ENCODE data around the gene PAX6.

Gene PAX6

DNA sequence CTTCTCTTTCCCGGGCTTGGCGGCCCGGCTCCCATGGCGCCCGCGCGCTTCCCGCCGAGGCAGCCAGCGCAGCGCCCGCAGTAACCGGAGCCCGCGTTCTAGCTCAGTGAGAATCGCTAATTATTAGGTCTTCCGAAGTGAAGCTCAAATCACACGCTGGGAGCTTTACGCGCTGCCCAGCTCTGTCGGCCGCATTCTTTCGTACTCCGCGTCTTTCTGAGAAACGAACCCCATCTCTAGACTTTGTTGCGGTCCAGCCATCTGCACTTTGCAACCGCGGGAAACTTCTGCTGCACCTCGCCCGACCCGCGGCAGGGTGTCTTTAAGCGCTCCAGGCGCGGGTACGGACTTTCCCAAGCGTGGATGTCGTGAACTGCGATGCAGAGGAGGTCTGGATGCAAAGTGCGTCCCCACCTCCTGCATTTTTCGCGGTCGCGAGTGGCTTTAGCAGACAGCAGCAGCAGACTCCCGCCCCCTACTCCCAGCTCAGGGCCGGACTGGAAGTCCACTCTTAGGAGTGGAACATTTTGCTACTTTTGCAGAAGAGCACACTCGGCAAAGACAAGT is 6.0 kb upstream of the PAX6 start:
- H3K36me3 ChIP-seq (ENCODE audit: insufficient read depth, insufficient read length, low read length) = no peaks in the 10 kb centered on the region
- TF ChIP-seq ZNF274 (IDR thresholded peaks at IDR 0.05; ENCODE audit: low read depth, low read length) (no peak), SUZ12 (IDR thresholded peaks at IDR 0.05; ENCODE audit: extremely low read depth, insufficient read depth, insufficient read length) (peak; percentile 75)
- H3K9me3 ChIP-seq (ENCODE audit: insufficient read depth, low read length) = no peaks in the 10 kb centered on the region
- H3K4me1 ChIP-seq (ENCODE audit: insufficient read depth, insufficient read length) = peaks cover 11% of the 10 kb centered on the region
- no peak overlapping the region for H3K4me3 ChIP-seq (ENCODE audit: insufficient read length, low read depth)
- no peak overlapping the region for H3K9ac ChIP-seq (ENCODE audit: insufficient read length, low read depth)
- H3K27me3 ChIP-seq (ENCODE audit: insufficient read depth, insufficient read length) = peaks cover 100% of the 10 kb centered on the region
- DNase-seq (ENCODE audit: low read depth, low spot score) = no peak

DNA sequence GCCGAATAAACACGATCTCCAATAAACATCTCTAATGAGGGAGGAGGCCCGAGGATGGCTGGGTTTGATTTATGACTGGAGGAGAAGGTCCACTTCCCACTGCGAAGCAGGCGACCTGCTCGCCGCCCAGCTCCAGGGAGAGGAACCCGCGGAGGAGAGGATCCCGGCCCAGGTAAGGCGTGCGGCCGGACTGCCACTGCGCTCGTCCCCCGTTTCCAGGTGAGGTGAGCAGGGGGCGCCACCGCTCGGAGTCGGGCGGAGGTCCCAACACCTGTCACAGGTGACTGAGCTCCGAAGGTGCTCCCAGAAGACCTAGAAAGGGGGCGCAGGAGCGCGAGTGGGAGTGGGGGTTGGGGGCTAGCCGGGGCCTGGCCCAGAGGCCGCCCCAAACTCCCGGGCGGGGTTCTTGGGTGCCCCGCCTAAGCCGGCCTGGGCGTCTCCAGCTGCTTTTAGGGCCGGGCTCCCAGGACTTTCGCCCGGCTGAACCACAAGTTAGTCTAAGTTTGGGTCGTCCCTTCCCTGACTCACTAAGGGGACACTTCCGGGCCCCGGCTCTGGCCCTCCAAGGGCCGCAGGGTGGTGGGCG is 5.4 kb upstream of the PAX6 start:
- Histone ChIP-seq H3K4me3 (ENCODE audit: insufficient read length, low read depth) (no peak overlapping the region), H3K36me3 (ENCODE audit: insufficient read depth, insufficient read length, low read length) (no peaks in the 10 kb centered on the region), H3K27me3 (ENCODE audit: insufficient read depth, insufficient read length) (peaks cover 100% of the 10 kb centered on the region), H3K4me1 (ENCODE audit: insufficient read depth, insufficient read length) (peaks cover 11% of the 10 kb centered on the region), H3K9ac (ENCODE audit: insufficient read length, low read depth) (no peak overlapping the region), H3K9me3 (ENCODE audit: insufficient read depth, low read length) (no peaks in the 10 kb centered on the region)
- no peak for TF ChIP-seq ZNF274 (IDR thresholded peaks at IDR 0.05; ENCODE audit: low read depth, low read length)
- no peak for TF ChIP-seq YY1 (IDR thresholded peaks at IDR 0.05; ENCODE audit: insufficient read depth, insufficient read length)
- TF ChIP-seq SUZ12 (IDR thresholded peaks at IDR 0.05; ENCODE audit: extremely low read depth, insufficient read depth, insufficient read length) = no peak
- DNase-seq (ENCODE audit: low read depth, low spot score) = no peak

DNA sequence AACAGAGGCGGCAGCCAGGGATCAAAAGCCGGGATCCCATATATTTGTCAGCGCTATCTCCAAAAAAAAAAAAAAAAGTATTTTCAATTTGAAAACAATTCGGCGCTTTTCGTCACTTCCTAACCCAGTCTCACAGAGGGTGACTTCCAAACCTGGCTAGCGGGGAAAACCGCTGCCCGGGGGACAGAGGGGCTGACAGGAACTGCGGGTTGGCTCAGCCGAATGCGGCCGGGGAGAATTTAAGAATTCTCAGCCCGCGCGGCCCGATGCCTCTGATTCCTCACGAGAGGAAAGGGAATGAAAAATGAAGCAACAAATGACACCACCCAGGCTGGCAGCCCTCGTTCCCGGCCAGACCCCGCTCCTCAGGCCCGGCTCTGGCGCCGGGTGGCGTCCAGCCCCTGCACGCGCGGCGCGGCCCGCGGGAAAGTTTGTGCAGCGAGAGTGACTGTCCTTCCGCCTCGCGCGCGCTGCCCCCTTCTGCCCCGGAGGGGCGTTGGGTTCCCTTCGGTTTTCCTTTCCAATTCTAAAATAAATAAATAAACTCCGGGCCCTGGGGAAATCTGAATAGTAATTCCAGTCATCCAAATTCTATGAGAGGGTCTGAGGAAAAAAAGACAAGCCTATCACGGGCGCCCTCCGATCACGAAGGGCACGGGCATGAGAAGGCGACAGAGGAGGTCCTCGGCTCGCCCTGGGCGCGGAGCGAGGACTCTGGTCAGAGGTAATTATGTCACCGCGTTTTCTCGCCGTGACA is 4.8 kb upstream of the PAX6 start:
- peaks cover 99% of the 10 kb centered on the region for H3K27me3 ChIP-seq (ENCODE audit: insufficient read depth, insufficient read length)
- peaks cover 11% of the 10 kb centered on the region for H3K4me1 ChIP-seq (ENCODE audit: insufficient read depth, insufficient read length)
- no peak for TF ChIP-seq ZNF274 (IDR thresholded peaks at IDR 0.05; ENCODE audit: low read depth, low read length)
- no peak for TF ChIP-seq YY1 (IDR thresholded peaks at IDR 0.05; ENCODE audit: insufficient read depth, insufficient read length)
- no peak for TF ChIP-seq SUZ12 (IDR thresholded peaks at IDR 0.05; ENCODE audit: extremely low read depth, insufficient read depth, insufficient read length)
- H3K9ac ChIP-seq (ENCODE audit: insufficient read length, low read depth) = no peak overlapping the region
- H3K9me3 ChIP-seq (ENCODE audit: insufficient read depth, low read length) = no peaks in the 10 kb centered on the region
- no peak overlapping the region for H3K4me3 ChIP-seq (ENCODE audit: insufficient read length, low read depth)
- no peaks in the 10 kb centered on the region for H3K36me3 ChIP-seq (ENCODE audit: insufficient read depth, insufficient read length, low read length)
- no peak for DNase-seq (ENCODE audit: low read depth, low spot score)

DNA sequence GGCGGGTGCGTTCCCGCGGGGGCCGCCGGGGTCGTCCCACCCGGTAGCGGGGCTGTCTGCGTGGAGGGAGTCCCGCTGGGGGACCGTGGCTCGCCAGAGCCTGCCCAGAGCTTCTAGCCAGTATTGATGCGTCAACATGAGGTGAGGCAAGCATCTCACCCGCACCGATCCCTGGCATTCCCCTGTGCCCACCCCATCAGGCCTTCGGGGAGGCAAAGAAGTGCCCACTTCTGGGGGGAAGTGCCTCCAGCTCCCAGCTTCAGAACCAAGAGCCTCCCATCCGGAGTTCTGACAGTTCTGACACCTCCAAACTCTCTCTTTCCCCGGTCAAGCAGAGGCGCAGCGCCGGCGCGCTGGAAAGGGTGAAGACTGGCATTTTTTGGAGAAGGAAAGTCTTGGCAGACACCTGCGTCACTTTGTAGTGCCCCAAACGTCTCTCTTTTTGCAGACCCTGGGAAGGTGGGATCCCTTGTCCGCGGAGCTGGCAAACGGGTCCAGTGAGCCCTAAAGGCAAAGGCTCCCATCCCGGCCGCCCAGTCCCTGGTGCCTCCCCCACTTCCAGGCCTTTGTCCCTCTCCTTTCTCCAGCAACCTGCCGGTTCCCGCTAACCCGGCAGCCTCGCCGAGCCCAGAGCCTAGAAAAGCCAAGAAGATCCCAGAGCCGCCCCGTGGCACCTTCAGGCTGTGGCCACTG is 3.2 kb upstream of the PAX6 start:
- peak overlapping the region; percentile 42 for H3K9ac ChIP-seq (ENCODE audit: insufficient read length, low read depth)
- no peaks in the 10 kb centered on the region for H3K36me3 ChIP-seq (ENCODE audit: insufficient read depth, insufficient read length, low read length)
- no peak for DNase-seq (ENCODE audit: low read depth, low spot score)
- H3K27me3 ChIP-seq (ENCODE audit: insufficient read depth, insufficient read length) = peaks cover 99% of the 10 kb centered on the region
- H3K9me3 ChIP-seq (ENCODE audit: insufficient read depth, low read length) = no peaks in the 10 kb centered on the region
- peaks cover 13% of the 10 kb centered on the region for H3K4me1 ChIP-seq (ENCODE audit: insufficient read depth, insufficient read length)
- H3K4me3 ChIP-seq (ENCODE audit: insufficient read length, low read depth) = peak overlapping the region; percentile 15
- peak; percentile 63 for TF ChIP-seq SUZ12 (IDR thresholded peaks at IDR 0.05; ENCODE audit: extremely low read depth, insufficient read depth, insufficient read length)
- TF ChIP-seq YY1 (IDR thresholded peaks at IDR 0.05; ENCODE audit: insufficient read depth, insufficient read length) = no peak

DNA sequence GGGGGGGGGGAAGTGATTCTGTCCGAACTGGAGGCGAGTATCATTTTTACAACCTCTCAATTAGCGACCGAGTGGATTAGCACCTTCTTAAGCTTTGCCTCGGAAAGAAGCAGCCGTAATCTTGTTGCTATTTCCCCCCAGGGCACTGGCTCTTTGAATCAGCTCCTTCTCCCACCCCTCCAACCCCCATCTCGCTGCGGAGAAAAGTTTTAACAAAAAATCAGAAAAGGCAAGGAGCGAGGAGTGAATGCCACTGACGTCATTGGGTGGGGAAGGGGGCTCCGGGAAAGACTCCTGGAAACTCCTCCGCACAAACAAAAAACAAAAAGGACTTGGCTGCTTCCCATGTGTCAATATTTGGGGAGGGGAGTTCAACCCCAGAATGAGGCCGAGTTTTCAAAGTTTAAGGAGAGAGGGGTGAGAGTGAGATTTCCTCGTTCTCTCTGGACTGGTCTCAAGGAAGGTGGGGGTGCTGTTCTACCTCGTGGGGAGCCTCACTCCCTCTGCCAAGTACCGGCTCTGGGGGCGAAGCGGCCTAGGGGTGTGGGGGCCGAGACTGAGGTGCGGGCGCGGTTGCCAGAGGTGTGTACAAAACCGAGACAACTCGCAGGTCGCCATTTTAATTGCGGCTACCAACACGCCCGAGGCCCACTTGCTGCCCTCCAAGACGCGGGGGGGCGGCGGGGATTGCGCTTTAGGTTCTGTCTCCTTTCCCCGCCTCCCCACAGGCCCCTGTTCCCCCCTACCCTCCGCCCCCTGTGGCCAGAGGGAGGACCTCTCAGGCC is 2.5 kb upstream of the PAX6 start:
- Histone ChIP-seq H3K36me3 (ENCODE audit: insufficient read depth, insufficient read length, low read length) (no peaks in the 10 kb centered on the region), H3K9me3 (ENCODE audit: insufficient read depth, low read length) (no peaks in the 10 kb centered on the region), H3K4me3 (ENCODE audit: insufficient read length, low read depth) (peak overlapping the region; percentile 15), H3K4me1 (ENCODE audit: insufficient read depth, insufficient read length) (peaks cover 10% of the 10 kb centered on the region), H3K9ac (ENCODE audit: insufficient read length, low read depth) (no peak overlapping the region), H3K27me3 (ENCODE audit: insufficient read depth, insufficient read length) (peaks cover 99% of the 10 kb centered on the region)
- TF ChIP-seq SUZ12 (IDR thresholded peaks at IDR 0.05; ENCODE audit: extremely low read depth, insufficient read depth, insufficient read length) = no peak
- DNase-seq (ENCODE audit: low read depth, low spot score) = no peak

DNA sequence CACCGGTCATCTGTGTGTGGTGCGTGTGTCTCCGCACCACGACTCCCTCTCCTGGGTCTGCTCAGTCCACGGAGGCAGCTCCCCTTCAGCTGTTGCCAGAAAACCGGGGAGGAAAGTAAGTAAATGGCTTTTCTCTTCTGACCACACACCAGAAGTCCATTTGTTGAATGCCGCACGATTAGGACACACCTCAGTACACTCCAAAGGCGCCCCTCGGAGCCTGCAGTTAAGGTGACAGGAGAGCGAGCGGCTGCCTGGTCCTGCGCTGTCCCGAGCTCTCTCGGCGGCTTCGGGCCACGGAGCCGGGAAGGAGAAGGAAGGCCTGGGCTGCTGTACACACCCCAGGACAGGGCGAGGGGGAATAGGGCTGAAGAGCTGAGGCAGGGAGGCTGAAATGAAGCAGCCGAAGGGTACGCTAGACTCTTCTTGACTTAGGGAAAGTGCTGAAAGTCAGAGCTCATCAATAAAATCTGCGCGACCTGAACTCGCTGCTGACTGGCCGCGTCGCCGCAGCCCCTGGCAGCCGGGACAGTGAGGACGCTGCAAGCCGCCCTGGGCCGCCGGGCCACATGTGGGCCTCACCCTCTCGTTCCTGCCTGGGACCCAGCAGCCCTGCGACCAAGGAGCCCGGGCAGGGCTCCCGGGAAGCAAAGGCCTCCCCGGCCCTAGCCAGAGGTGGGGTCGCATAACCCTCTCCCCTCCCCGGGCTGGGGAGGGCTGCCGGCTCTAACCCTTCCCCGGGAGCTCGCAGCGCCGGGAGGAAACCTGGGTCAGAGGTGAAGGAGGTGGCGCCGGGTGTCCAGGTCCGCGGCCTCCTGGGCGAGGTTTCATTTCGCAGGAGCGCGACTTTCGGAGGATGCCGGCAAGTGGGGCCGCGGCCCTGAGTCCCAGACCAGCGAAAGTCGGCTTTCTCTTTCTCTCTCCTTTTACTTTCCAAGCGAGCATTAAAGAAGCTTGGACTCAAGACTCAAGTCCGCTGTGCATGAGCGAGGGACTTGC is 1.6 kb upstream of the PAX6 start:
- H3K4me1 ChIP-seq (ENCODE audit: insufficient read depth, insufficient read length) = peaks cover 10% of the 10 kb centered on the region
- H3K9me3 ChIP-seq (ENCODE audit: insufficient read depth, low read length) = no peaks in the 10 kb centered on the region
- peak overlapping the region; percentile 50 for H3K9ac ChIP-seq (ENCODE audit: insufficient read length, low read depth)
- H3K27me3 ChIP-seq (ENCODE audit: insufficient read depth, insufficient read length) = peaks cover 99% of the 10 kb centered on the region
- TF ChIP-seq SUZ12 (IDR thresholded peaks at IDR 0.05; ENCODE audit: extremely low read depth, insufficient read depth, insufficient read length) (peak; percentile 57), YY1 (IDR thresholded peaks at IDR 0.05; ENCODE audit: insufficient read depth, insufficient read length) (no peak), ZNF274 (IDR thresholded peaks at IDR 0.05; ENCODE audit: low read depth, low read length) (no peak)
- H3K4me3 ChIP-seq (ENCODE audit: insufficient read length, low read depth) = peak overlapping the region; percentile 18
- no peaks in the 10 kb centered on the region for H3K36me3 ChIP-seq (ENCODE audit: insufficient read depth, insufficient read length, low read length)
- no peak for DNase-seq (ENCODE audit: low read depth, low spot score)
